Activated CD4-positive, CD25-positive, alpha-beta regulatory T cell treated with anti-CD3 and anti-CD28 coated beads, Interleukin-2, amount 50 U/mL, for 72 hours (primary cell): ENCODE measurements around the gene DHX9.

Experiments used
- DNase-seq: peaks from one replicate; pipeline ENCODE4 v3.0.0; 2021

Gene DHX9

GRCh38 chr1:182842265-182842664, 3.1 kb downstream of the DHX9 start:
- DNase-seq: no peak

GRCh38 chr1:182845379-182845778, 6.2 kb downstream of the DHX9 start:
- no peak for DNase-seq

GRCh38 chr1:182845894-182846293, 6.7 kb downstream of the DHX9 start:
- DNase-seq: no peak

GRCh38 chr1:182847105-182847504, 8.0 kb downstream of the DHX9 start:
- no peak for DNase-seq

- DNase-seq: no peak
Observed at GRCh38 chr1:182848736-182849135, 9.6 kb downstream of the DHX9 start.

GRCh38 chr1:182850319-182850718, 11.2 kb downstream of the DHX9 start:
- no peak for DNase-seq

- no peak for DNase-seq
Observed at GRCh38 chr1:182851825-182852224, 12.7 kb downstream of the DHX9 start.

- DNase-seq: no peak
Observed at GRCh38 chr1:182855911-182856310, 16.8 kb downstream of the DHX9 start.

GRCh38 chr1:182857212-182857611, 18.1 kb downstream of the DHX9 start:
- DNase-seq: no peak

- DNase-seq: no peak
Observed at GRCh38 chr1:182860658-182861057, 21.5 kb downstream of the DHX9 start.

- DNase-seq: no peak
Observed at GRCh38 chr1:182861994-182862393, 22.8 kb downstream of the DHX9 start.

GRCh38 chr1:182862827-182863226, 23.7 kb downstream of the DHX9 start:
- DNase-seq: no peak

GRCh38 chr1:182863940-182864339, 24.8 kb downstream of the DHX9 start:
- no peak for DNase-seq

GRCh38 chr1:182867861-182868260, 28.7 kb downstream of the DHX9 start:
- no peak for DNase-seq

- no peak for DNase-seq
Observed at GRCh38 chr1:182869241-182869666, 30.1 kb downstream of the DHX9 start.

GRCh38 chr1:182872881-182873280, 33.7 kb downstream of the DHX9 start:
- no peak for DNase-seq

- no peak for DNase-seq
Observed at GRCh38 chr1:182875889-182876288, 36.7 kb downstream of the DHX9 start.

GRCh38 chr1:182877331-182877730, 38.2 kb downstream of the DHX9 start:
- no peak for DNase-seq

GRCh38 chr1:182877842-182878241, 38.7 kb downstream of the DHX9 start:
- DNase-seq: no peak

- no peak for DNase-seq
Observed at GRCh38 chr1:182884872-182885271, 45.7 kb downstream of the DHX9 start.

- no peak for DNase-seq
Observed at GRCh38 chr1:182885591-182885990, 46.4 kb downstream of the DHX9 start.

- no peak for DNase-seq
Observed at GRCh38 chr1:182886985-182887384, 47.8 kb downstream of the DHX9 start.

- no peak for DNase-seq
Observed at GRCh38 chr1:182888736-182889531, 49.8 kb downstream of the DHX9 start.

- no peak for DNase-seq
Observed at GRCh38 chr1:182889997-182890396, 50.9 kb downstream of the DHX9 start.
